ENCODE results near the gene PANX2.

DNA sequence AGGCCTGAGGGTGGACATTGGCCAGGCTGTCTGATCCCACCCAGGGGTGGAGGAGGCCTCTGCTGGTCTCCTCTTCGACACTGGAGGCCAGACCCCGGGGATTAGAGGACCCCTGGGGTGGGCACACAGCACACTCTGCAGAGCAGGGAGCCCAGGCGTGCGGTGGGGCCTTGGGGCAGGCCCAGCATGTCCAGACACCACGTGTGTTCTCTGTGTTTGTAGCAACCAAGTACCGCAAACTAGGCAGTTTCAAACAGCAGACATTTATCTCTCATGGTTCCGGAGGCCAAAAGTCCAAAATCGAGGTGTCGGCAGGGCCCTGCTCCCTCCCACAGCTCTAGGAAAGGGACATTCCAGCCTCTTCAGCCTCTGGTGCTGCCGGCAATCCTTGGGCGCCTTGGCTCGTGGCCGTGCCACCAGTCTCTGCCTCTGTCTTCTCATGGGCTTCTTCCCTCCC lies 1.5 kb downstream of the PANX2 start:
- TF ChIP-seq, protein P1, sequence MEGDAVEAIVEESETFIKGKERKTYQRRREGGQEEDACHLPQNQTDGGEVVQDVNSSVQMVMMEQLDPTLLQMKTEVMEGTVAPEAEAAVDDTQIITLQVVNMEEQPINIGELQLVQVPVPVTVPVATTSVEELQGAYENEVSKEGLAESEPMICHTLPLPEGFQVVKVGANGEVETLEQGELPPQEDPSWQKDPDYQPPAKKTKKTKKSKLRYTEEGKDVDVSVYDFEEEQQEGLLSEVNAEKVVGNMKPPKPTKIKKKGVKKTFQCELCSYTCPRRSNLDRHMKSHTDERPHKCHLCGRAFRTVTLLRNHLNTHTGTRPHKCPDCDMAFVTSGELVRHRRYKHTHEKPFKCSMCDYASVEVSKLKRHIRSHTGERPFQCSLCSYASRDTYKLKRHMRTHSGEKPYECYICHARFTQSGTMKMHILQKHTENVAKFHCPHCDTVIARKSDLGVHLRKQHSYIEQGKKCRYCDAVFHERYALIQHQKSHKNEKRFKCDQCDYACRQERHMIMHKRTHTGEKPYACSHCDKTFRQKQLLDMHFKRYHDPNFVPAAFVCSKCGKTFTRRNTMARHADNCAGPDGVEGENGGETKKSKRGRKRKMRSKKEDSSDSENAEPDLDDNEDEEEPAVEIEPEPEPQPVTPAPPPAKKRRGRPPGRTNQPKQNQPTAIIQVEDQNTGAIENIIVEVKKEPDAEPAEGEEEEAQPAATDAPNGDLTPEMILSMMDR (IDR thresholded peaks at IDR 0.05; ENCODE audit: low read length): no peak
- TF ChIP-seq EZH2 (IDR thresholded peaks at IDR 0.05; ENCODE audit: borderline replicate concordance, low read length): no peak

Data from OCI-LY1 (cell line).